HepG2 (cell line): ENCODE measurements around the gene IQCM.

Experiments
- EHMT2 ChIP-seq: fragments of 200-600 bp; sonication (generic); IDR thresholded peaks from 2 replicates; pipeline ENCODE4 v1.7.0; 2017; ENCODE audit warnings: antibody characterized with exemption, low read depth, low read length, borderline replicate concordance
- ETV6 ChIP-seq: sonication (generic); formaldehyde crosslinking; conservative IDR thresholded peaks from 2 replicates; pipeline ENCODE4 v1.4.0; 2020; ENCODE audit warnings: missing genetic modification reagents
- EZH2 ChIP-seq: conservative IDR thresholded peaks from 2 replicates; pipeline ENCODE4 v1.6.1; 2012; ENCODE audit warnings: mild to moderate bottlenecking, low read depth, low read length, moderate library complexity
- NFE2L1 ChIP-seq: sonication (generic); formaldehyde crosslinking; IDR thresholded peaks from 2 replicates; pipeline ENCODE4 v1.4.0; 2020; ENCODE audit warnings: missing genetic modification reagents, mild to moderate bottlenecking, borderline replicate concordance
- POLR2AphosphoS5 ChIP-seq: IDR thresholded peaks from 2 replicates; pipeline ENCODE4 v1.6.1; 2012; ENCODE audit warnings: low read depth, low read length
- YY1 ChIP-seq: IDR thresholded peaks from 2 replicates; pipeline ENCODE4 v1.6.1; 2011; ENCODE audit warnings: low read length, low read depth, moderate library complexity, mild to moderate bottlenecking; ENCODE audit not compliant: insufficient read depth, insufficient replicate concordance
- ZBTB7A ChIP-seq: sonication (generic); formaldehyde crosslinking; IDR thresholded peaks from 2 replicates; pipeline ENCODE4 v1.8.0; 2022; ENCODE audit warnings: mild to moderate bottlenecking, missing genetic modification reagents
- ZNF232 ChIP-seq: sonication (generic); formaldehyde crosslinking; IDR thresholded peaks from 2 replicates; pipeline ENCODE4 v1.4.0; 2020; ENCODE audit warnings: missing genetic modification reagents, borderline replicate concordance
- ZNF274 ChIP-seq: sonication (generic); formaldehyde crosslinking; IDR thresholded peaks from 2 replicates; pipeline ENCODE4 v1.5.1; 2020; ENCODE audit warnings: mild to moderate bottlenecking, missing genetic modification reagents
- TF ChIP-seq, protein P1 (sequence below): sonication (generic); formaldehyde crosslinking; IDR thresholded peaks from 2 replicates; pipeline ENCODE4 v1.4.0; 2020; ENCODE audit warnings: missing genetic modification reagents, borderline replicate concordance
- TF ChIP-seq, protein P2 (sequence below): sonication (generic); formaldehyde crosslinking; IDR thresholded peaks from 2 replicates; pipeline ENCODE4 v1.5.0; 2020; ENCODE audit warnings: mild to moderate bottlenecking, missing genetic modification reagents, moderate library complexity

DNA sequence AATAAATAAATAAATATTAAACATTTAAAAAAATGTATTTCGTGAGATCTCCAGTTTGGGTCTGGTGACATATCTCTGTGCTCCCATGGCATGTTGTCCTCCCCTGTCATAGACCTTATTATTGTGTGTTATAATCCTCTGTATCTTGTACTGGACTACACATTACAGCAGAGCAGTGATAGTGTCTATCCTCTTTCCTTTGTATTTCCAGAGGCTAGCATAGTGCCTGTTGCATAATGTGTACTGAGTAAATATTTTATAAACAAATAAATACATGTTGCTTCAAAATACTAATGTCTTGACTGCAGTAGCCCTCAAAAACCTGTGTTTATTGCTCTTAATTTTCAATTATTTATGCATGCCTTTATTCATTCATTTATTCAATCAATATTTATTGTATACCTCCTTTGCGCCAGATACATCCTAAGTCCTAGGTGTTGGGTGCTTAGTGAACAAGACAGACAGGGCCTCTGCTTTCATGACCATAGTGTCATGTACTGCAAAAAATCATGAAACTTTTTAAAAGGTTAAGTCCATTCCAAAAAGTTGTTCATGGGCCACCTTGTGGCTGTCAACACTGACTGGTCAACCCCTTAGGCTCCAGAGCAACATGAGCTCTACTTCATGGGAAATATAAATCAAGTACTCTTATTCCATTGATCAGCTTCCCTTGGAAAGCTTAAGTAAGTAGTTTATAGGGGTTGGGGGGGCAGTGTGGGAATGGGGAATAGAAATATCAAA lies 303.9 kb downstream of the IQCM start:
- TF ChIP-seq POLR2AphosphoS5 (no peak), ETV6 (CRISPR knock-in tag) (no peak), YY1 (no peak), ZBTB7A (CRISPR knock-in tag) (no peak), ZNF232 (no peak), NFE2L1 (no peak), EHMT2 (no peak), EZH2 (no peak), ZNF274 (CRISPR knock-in tag) (no peak)
- TF ChIP-seq, protein P1, sequence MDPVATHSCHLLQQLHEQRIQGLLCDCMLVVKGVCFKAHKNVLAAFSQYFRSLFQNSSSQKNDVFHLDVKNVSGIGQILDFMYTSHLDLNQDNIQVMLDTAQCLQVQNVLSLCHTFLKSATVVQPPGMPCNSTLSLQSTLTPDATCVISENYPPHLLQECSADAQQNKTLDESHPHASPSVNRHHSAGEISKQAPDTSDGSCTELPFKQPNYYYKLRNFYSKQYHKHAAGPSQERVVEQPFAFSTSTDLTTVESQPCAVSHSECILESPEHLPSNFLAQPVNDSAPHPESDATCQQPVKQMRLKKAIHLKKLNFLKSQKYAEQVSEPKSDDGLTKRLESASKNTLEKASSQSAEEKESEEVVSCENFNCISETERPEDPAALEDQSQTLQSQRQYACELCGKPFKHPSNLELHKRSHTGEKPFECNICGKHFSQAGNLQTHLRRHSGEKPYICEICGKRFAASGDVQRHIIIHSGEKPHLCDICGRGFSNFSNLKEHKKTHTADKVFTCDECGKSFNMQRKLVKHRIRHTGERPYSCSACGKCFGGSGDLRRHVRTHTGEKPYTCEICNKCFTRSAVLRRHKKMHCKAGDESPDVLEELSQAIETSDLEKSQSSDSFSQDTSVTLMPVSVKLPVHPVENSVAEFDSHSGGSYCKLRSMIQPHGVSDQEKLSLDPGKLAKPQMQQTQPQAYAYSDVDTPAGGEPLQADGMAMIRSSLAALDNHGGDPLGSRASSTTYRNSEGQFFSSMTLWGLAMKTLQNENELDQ (CRISPR knock-in tag): no peak
- TF ChIP-seq, protein P2, sequence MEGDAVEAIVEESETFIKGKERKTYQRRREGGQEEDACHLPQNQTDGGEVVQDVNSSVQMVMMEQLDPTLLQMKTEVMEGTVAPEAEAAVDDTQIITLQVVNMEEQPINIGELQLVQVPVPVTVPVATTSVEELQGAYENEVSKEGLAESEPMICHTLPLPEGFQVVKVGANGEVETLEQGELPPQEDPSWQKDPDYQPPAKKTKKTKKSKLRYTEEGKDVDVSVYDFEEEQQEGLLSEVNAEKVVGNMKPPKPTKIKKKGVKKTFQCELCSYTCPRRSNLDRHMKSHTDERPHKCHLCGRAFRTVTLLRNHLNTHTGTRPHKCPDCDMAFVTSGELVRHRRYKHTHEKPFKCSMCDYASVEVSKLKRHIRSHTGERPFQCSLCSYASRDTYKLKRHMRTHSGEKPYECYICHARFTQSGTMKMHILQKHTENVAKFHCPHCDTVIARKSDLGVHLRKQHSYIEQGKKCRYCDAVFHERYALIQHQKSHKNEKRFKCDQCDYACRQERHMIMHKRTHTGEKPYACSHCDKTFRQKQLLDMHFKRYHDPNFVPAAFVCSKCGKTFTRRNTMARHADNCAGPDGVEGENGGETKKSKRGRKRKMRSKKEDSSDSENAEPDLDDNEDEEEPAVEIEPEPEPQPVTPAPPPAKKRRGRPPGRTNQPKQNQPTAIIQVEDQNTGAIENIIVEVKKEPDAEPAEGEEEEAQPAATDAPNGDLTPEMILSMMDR (CRISPR knock-in tag): no peak
